COLO829 (cell line): ENCODE data around the gene TRMT11.
"Not testable (repeated sequence)": the region's sequence is repeated elsewhere in the genome, so short reads cannot be mapped to it uniquely, and the experiment has no call there.

Source experiments
- DNase-seq: peaks from one replicate; pipeline ENCODE4 v3.0.0; 2012; ENCODE audit warnings: low spot score

TRMT11 gene

GRCh38 chr6:126047648-126048047, 61.3 kb downstream of the TRMT11 start:
- no peak for DNase-seq

- no peak for DNase-seq
These were observed 62.3 kb downstream of the TRMT11 start for GRCh38 chr6:126048635-126049034.

GRCh38 chr6:126050795-126051194, 64.5 kb downstream of the TRMT11 start:
- DNase-seq, result no peak

GRCh38 chr6:126051791-126052190, 65.5 kb downstream of the TRMT11 start:
- DNase-seq, result no peak

GRCh38 chr6:126052485-126052884, 66.1 kb downstream of the TRMT11 start:
- DNase-seq, result no peak

GRCh38 chr6:126054258-126054702, 67.9 kb downstream of the TRMT11 start:
- DNase-seq, result no peak

GRCh38 chr6:126054802-126055201, 68.5 kb downstream of the TRMT11 start:
- no peak for DNase-seq

- DNase-seq, result no peak
These were observed 69.1 kb downstream of the TRMT11 start for GRCh38 chr6:126055449-126055848.

GRCh38 chr6:126056355-126057004, 70.1 kb downstream of the TRMT11 start:
- DNase-seq, result no peak

- DNase-seq, result not testable (repeated sequence)
These were observed 71.7 kb downstream of the TRMT11 start for GRCh38 chr6:126058085-126058484.

GRCh38 chr6:126060400-126060799, 74.1 kb downstream of the TRMT11 start:
- no peak for DNase-seq

GRCh38 chr6:126063512-126064146, 77.3 kb downstream of the TRMT11 start:
- no peak for DNase-seq

GRCh38 chr6:126064257-126064747, 78.0 kb downstream of the TRMT11 start:
- DNase-seq, result no peak

- no peak for DNase-seq
These were observed 78.5 kb downstream of the TRMT11 start for GRCh38 chr6:126064748-126065401.

- no peak for DNase-seq
These were observed 80.0 kb downstream of the TRMT11 start for GRCh38 chr6:126066053-126067048.

GRCh38 chr6:126067073-126067472, 80.7 kb downstream of the TRMT11 start:
- no peak for DNase-seq

- DNase-seq, result no peak
These were observed 83.1 kb downstream of the TRMT11 start for GRCh38 chr6:126069449-126069848.

- DNase-seq, result no peak
These were observed 84.8 kb downstream of the TRMT11 start for GRCh38 chr6:126071000-126071647.

GRCh38 chr6:126072172-126072571, 85.8 kb downstream of the TRMT11 start:
- DNase-seq, result no peak

- no peak for DNase-seq
These were observed 86.5 kb downstream of the TRMT11 start for GRCh38 chr6:126072834-126073233.

- no peak for DNase-seq
These were observed 89.2 kb downstream of the TRMT11 start for GRCh38 chr6:126075335-126076071.
